H1 (cell line): ENCODE measurements around the gene ZRANB3.

Experiments used
- CHD2 ChIP-seq: IDR thresholded peaks from 2 replicates; pipeline ENCODE4 v1.6.1; 2012; ENCODE audit warnings: low read length, improper control_type of control experiment
- CTBP2 ChIP-seq: IDR thresholded peaks from 2 replicates; pipeline ENCODE4 v1.7.0; 2011; ENCODE audit warnings: borderline replicate concordance, mild to moderate bottlenecking, moderate library complexity, mixed read lengths, low read length; ENCODE audit not compliant: insufficient read depth, insufficient read length
- EP300 ChIP-seq, 2 experiments: IDR thresholded peaks; 1 replicate in 1 of 2; 2 replicates in 1 of 2; pipeline ENCODE4 v1.6.1; 2011 to 2012; ENCODE audit warnings: low read depth in 2 of 2, low read length in 2 of 2, mild to moderate bottlenecking in 2 of 2, borderline replicate concordance in 1 of 2, inconsistent platforms in 1 of 2, moderate library complexity in 1 of 2
- EZH2 ChIP-seq: fragments of 200-600 bp; sonication (generic); IDR thresholded peaks from 2 replicates; pipeline ENCODE4 v1.7.1; 2012; ENCODE audit warnings: low read depth, mild to moderate bottlenecking, moderate library complexity, low read length, inconsistent platforms; ENCODE audit not compliant: severe bottlenecking
- POLR2A ChIP-seq, 2 experiments: IDR thresholded peaks; 1 replicate in 1 of 2; 2 replicates in 1 of 2; pipeline ENCODE4 v1.6.1; 2011; ENCODE audit warnings: low read depth in 2 of 2, low read length in 2 of 2, mild to moderate bottlenecking in 2 of 2; ENCODE audit errors: control extremely low read depth in 1 of 2
- RAD21 ChIP-seq, 2 experiments: IDR thresholded peaks in 1 of 2; conservative IDR thresholded peaks in 1 of 2; 2 replicates each; pipeline ENCODE4 v1.6.1; 2011; ENCODE audit warnings: low read depth in 2 of 2, low read length in 2 of 2, improper control_type of control experiment in 1 of 2, inconsistent platforms in 1 of 2, mild to moderate bottlenecking in 1 of 2, moderate library complexity in 1 of 2
- RFX5 ChIP-seq: IDR thresholded peaks from 2 replicates; pipeline ENCODE4 v1.6.1; 2011; ENCODE audit warnings: low read depth, low read length, improper control_type of control experiment, borderline replicate concordance
- SIRT6 ChIP-seq: IDR thresholded peaks from one replicate; pipeline ENCODE4 v1.7.1; 2012; ENCODE audit warnings: low read length, inconsistent platforms
- SP1 ChIP-seq: IDR thresholded peaks from 2 replicates; pipeline ENCODE4 v1.6.1; 2011; ENCODE audit warnings: low read depth, low read length
- SRF ChIP-seq: IDR thresholded peaks from 2 replicates; pipeline ENCODE4 v1.6.1; 2011; ENCODE audit warnings: mild to moderate bottlenecking, low read depth, low read length, moderate library complexity
- YY1 ChIP-seq: IDR thresholded peaks from 2 replicates; pipeline ENCODE4 v1.6.1; 2011; ENCODE audit warnings: low read depth, mild to moderate bottlenecking, low read length
- ZNF274 ChIP-seq: IDR thresholded peaks from 2 replicates; pipeline ENCODE4 v1.7.0; 2012; ENCODE audit warnings: low read length, borderline replicate concordance; ENCODE audit errors: extremely low read depth
- TF ChIP-seq, protein P1 (sequence below), 3 experiments: IDR thresholded peaks; 1 replicate in 2 of 3; 2 replicates in 1 of 3; pipeline versions ENCODE4 v1.5.1 to v1.6.1; 2011; ENCODE audit warnings: low read length in 3 of 3, mild to moderate bottlenecking in 3 of 3, inconsistent platforms in 2 of 3, low read depth in 1 of 3, moderate library complexity in 1 of 3; ENCODE audit not compliant: insufficient read depth in 1 of 3; ENCODE audit errors: control extremely low read depth in 1 of 3

GRCh38 chr2:135163306-135163705 is 367.7 kb downstream of the ZRANB3 start:
- no peak for TF ChIP-seq SIRT6
- no peak for TF ChIP-seq RAD21 (IDR thresholded peaks at IDR 0.05 in 1 of 2, conservative IDR thresholded peaks at IDR 0.05 in 1 of 2; ENCODE audit: low read depth in 2 of 2, low read length in 2 of 2)
- TF ChIP-seq, protein P1, sequence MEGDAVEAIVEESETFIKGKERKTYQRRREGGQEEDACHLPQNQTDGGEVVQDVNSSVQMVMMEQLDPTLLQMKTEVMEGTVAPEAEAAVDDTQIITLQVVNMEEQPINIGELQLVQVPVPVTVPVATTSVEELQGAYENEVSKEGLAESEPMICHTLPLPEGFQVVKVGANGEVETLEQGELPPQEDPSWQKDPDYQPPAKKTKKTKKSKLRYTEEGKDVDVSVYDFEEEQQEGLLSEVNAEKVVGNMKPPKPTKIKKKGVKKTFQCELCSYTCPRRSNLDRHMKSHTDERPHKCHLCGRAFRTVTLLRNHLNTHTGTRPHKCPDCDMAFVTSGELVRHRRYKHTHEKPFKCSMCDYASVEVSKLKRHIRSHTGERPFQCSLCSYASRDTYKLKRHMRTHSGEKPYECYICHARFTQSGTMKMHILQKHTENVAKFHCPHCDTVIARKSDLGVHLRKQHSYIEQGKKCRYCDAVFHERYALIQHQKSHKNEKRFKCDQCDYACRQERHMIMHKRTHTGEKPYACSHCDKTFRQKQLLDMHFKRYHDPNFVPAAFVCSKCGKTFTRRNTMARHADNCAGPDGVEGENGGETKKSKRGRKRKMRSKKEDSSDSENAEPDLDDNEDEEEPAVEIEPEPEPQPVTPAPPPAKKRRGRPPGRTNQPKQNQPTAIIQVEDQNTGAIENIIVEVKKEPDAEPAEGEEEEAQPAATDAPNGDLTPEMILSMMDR (IDR thresholded peaks at IDR 0.05; ENCODE audit: control extremely low read depth in 1 of 3, insufficient read depth in 1 of 3, low read depth in 1 of 3, low read length in 3 of 3), result no peak
- no peak for TF ChIP-seq POLR2A (IDR thresholded peaks at IDR 0.05; ENCODE audit: control extremely low read depth in 1 of 2, low read depth in 2 of 2, low read length in 2 of 2)
- TF ChIP-seq RFX5, result no peak
- no peak for TF ChIP-seq EP300 (IDR thresholded peaks at IDR 0.05; ENCODE audit: borderline replicate concordance in 1 of 2, low read depth in 2 of 2, low read length in 2 of 2)
- TF ChIP-seq SRF, result no peak
- TF ChIP-seq CHD2, result no peak
- no peak for TF ChIP-seq EZH2
- TF ChIP-seq ZNF274, result no peak
- no peak for TF ChIP-seq YY1
- TF ChIP-seq CTBP2, result no peak
- no peak for TF ChIP-seq SP1
